ENCODE results near the gene IFNA5. TPM values are rescaled to one million over a fixed set of nuclear protein-coding genes. Genes with fewer than 3 reads are reported as not detected.
A peak's percentile ranks its signal among the peaks of the same experiment; 100 is the strongest.

Gene IFNA5
- total RNA-seq, 6 donors from 2014 or later = 0.23 TPM; not detected in 5

GRCh38 chr9:21334701-21335632 is 29.9 kb upstream of the IFNA5 start, which contains the start of gene KLHL9:
Gene KLHL9 (minus strand): TSS chr9:21335404. CDS start chr9:21334859, 545 bp downstream.
- ATAC-seq (ENCODE audit: low FRiP score in 2 of 2) = peak; percentile 98 to 99
- no peaks in the 10 kb centered on the region for H3K9me3 ChIP-seq
- H3K27me3 ChIP-seq = no peaks in the 10 kb centered on the region
- H3K4me3 ChIP-seq = peak within 1 kb of the TSS; percentile 26 to 81 (median 68)
- H3K4me1 ChIP-seq = peaks cover 40 to 50% (median 43%) of the 10 kb centered on the region in 4 donors
- DNase-seq = peak; percentile 91 to 98
- WGBS, 2 donors = 0% methylated on average over 14 to 37 of the region's 55 CpGs
- peak within 1 kb of the TSS; percentile 97 to 99 (median 98) for H3K27ac ChIP-seq
- peaks cover 0 to 23% (median 0%) of the 10 kb centered on the region in 4 donors for H3K36me3 ChIP-seq
- TF ChIP-seq POLR2AphosphoS5 (IDR thresholded peaks at IDR 0.05) (peak; percentile 83 to 86), POLR2A (IDR thresholded peaks at IDR 0.05) (peak in 2 of 4 donors; percentile 63 to 80), EP300 (IDR thresholded peaks at IDR 0.05) (no peak)
- TF ChIP-seq, protein P1, sequence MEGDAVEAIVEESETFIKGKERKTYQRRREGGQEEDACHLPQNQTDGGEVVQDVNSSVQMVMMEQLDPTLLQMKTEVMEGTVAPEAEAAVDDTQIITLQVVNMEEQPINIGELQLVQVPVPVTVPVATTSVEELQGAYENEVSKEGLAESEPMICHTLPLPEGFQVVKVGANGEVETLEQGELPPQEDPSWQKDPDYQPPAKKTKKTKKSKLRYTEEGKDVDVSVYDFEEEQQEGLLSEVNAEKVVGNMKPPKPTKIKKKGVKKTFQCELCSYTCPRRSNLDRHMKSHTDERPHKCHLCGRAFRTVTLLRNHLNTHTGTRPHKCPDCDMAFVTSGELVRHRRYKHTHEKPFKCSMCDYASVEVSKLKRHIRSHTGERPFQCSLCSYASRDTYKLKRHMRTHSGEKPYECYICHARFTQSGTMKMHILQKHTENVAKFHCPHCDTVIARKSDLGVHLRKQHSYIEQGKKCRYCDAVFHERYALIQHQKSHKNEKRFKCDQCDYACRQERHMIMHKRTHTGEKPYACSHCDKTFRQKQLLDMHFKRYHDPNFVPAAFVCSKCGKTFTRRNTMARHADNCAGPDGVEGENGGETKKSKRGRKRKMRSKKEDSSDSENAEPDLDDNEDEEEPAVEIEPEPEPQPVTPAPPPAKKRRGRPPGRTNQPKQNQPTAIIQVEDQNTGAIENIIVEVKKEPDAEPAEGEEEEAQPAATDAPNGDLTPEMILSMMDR (IDR thresholded peaks at IDR 0.05) = peak in 1 of 6 experiments; percentile 26

GRCh38 chr9:21333226-21333625 is 28.1 kb upstream of the IFNA5 start:
- TF ChIP-seq, protein P1 (IDR thresholded peaks at IDR 0.05) = no peak
- TF ChIP-seq POLR2A (IDR thresholded peaks at IDR 0.05) = no peak
- TF ChIP-seq EP300 (IDR thresholded peaks at IDR 0.05) = no peak
- TF ChIP-seq POLR2AphosphoS5 (IDR thresholded peaks at IDR 0.05) = no peak
- DNase-seq = no peak

GRCh38 chr9:21331676-21332402 is 26.7 kb upstream of the IFNA5 start:
- no peak for ATAC-seq (ENCODE audit: low FRiP score in 2 of 2)
- no peaks in the 10 kb centered on the region for H3K27me3 ChIP-seq
- DNase-seq = no peak
- peaks cover 0 to 23% (median 0%) of the 10 kb centered on the region in 4 donors for H3K36me3 ChIP-seq
- 53 to 65% methylated on average over 5 of the region's 5 CpGs for WGBS, 2 donors
- H3K9me3 ChIP-seq = no peaks in the 10 kb centered on the region
- H3K27ac ChIP-seq = peak overlapping the region in 1 of 4 donors; percentile 20
- H3K4me3 ChIP-seq = no peak overlapping the region
- H3K4me1 ChIP-seq = peaks cover 53 to 71% (median 60%) of the 10 kb centered on the region in 4 donors
- TF ChIP-seq, protein P1 (IDR thresholded peaks at IDR 0.05) = no peak
- TF ChIP-seq POLR2AphosphoS5 (IDR thresholded peaks at IDR 0.05) = no peak
- TF ChIP-seq EP300 (IDR thresholded peaks at IDR 0.05) = no peak
- TF ChIP-seq POLR2A (IDR thresholded peaks at IDR 0.05) = no peak

More at GRCh38 chr9:21333226-21333625, 28.1 kb upstream of the IFNA5 start:
- H3K4me1 ChIP-seq = peaks cover 50 to 59% (median 56%) of the 10 kb centered on the region in 4 donors
- H3K27me3 ChIP-seq = no peaks in the 10 kb centered on the region
- no peaks in the 10 kb centered on the region for H3K9me3 ChIP-seq
- H3K4me3 ChIP-seq = peak overlapping the region in 1 of 4 donors; percentile 69
- H3K27ac ChIP-seq = no peak overlapping the region
- no peak for ATAC-seq (ENCODE audit: low FRiP score in 2 of 2)
- H3K36me3 ChIP-seq = peaks cover 0 to 23% (median 0%) of the 10 kb centered on the region in 4 donors
- WGBS, 2 donors = 98 to 100% methylated on average over 2 of the region's 2 CpGs

DNA sequence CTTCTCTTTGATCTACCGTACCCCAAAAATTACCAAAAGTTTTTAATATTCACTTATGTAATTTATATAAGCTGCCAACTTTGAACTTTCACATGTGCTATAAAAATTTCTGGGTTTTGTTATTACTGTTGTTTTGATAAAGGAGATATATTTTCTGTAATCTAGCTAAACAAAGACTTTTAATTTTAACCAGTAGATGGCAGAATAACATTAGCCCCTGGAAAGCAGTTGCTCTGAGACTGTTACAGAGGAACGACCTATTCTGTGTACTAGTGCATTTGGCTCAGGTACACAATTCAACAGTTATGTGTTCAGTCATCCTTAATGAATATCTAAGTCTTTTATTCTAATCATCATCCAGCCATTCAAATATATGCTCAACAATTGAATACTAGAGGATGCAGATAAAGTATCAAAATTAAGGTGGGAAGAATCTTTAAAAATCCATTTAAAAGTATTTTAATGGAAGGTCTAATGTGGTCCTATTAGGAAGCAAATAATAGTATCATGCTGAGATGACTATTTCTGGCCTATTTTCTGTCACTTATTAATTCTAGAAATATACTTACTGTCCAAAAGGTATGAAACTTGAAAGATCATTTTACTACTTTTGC is 21.5 kb upstream of the IFNA5 start:
- TF ChIP-seq, protein P1 (IDR thresholded peaks at IDR 0.05) = peak in 5 of 6 experiments; percentile 16 to 49 (median 43)
- TF ChIP-seq POLR2A (IDR thresholded peaks at IDR 0.05) = no peak
- WGBS, 2 donors = 41 to 44% methylated on average over 2 of the region's 2 CpGs
- H3K27ac ChIP-seq = no peak overlapping the region
- DNase-seq (no peak), ATAC-seq (ENCODE audit: low FRiP score in 2 of 2) (peak in 1 of 2 donors; percentile 79)
- peaks cover 0 to 29% (median 12%) of the 10 kb centered on the region in 4 donors for H3K36me3 ChIP-seq
- H3K4me1 ChIP-seq = peaks cover 35 to 50% (median 44%) of the 10 kb centered on the region in 4 donors
- H3K4me3 ChIP-seq = no peak overlapping the region
- no peaks in the 10 kb centered on the region for H3K9me3 ChIP-seq
- no peaks in the 10 kb centered on the region for H3K27me3 ChIP-seq
